M059J (cell line): ENCODE data around the gene ENO1. TPM values are rescaled to one million over a fixed set of nuclear protein-coding genes. Genes with fewer than 3 reads are reported as not detected.
"Not testable (repeated sequence)": the region's sequence is repeated elsewhere in the genome, so short reads cannot be mapped to it uniquely, and the experiment has no call there.

ENCODE experiments used
- DNase-seq: peaks from one replicate; pipeline ENCODE4 v3.0.0-alpha.2; 2012; ENCODE audit warnings: low read depth
- total RNA-seq: library from RNA; depleted of rRNA; stranded (reverse); fragments of >200 nt; shearing (Covaris generic); gene quantifications from 2 replicates; pipeline ENCODE4 v1.2.3, GENCODE V29; 2014

ENO1 gene
- total RNA-seq, 1 experiment from 2014 or later, result 3,852 TPM

GRCh38 chr1:8896775-8897174, 18.3 kb upstream of the ENO1 start:
- DNase-seq, result not testable (repeated sequence)

GRCh38 chr1:8892026-8892425, 13.5 kb upstream of the ENO1 start:
- no peak for DNase-seq

GRCh38 chr1:8891401-8891800, 12.9 kb upstream of the ENO1 start:
- DNase-seq, result no peak

- peak; percentile 98 for DNase-seq
These were observed 11.7 kb upstream of the ENO1 start for GRCh38 chr1:8889925-8890785.

GRCh38 chr1:8889103-8889846, 10.8 kb upstream of the ENO1 start:
- peak; percentile 62 for DNase-seq

- no peak for DNase-seq
These were observed 8.1 kb upstream of the ENO1 start for GRCh38 chr1:8886589-8886988.

- DNase-seq, result not testable (repeated sequence)
These were observed 7.6 kb upstream of the ENO1 start for GRCh38 chr1:8886031-8886524.

- not testable (repeated sequence) for DNase-seq
These were observed 5.6 kb upstream of the ENO1 start for GRCh38 chr1:8884105-8884504.

GRCh38 chr1:8883491-8883890, 5.0 kb upstream of the ENO1 start:
- no peak for DNase-seq

GRCh38 chr1:8879922-8880676, 1.6 kb upstream of the ENO1 start:
- peak; percentile 95 for DNase-seq

- no peak for DNase-seq
These were observed 1.0 kb upstream of the ENO1 start for GRCh38 chr1:8879464-8879921.

- peak; percentile 93 for DNase-seq
These were observed 395 bp upstream of the ENO1 start for GRCh38 chr1:8878698-8879463.

- DNase-seq, result no peak
These were observed 2.4 kb downstream of the ENO1 start for GRCh38 chr1:8876087-8876486.

GRCh38 chr1:8875216-8875861, 3.1 kb downstream of the ENO1 start:
- DNase-seq, result no peak

GRCh38 chr1:8874230-8875201, 4.0 kb downstream of the ENO1 start:
- DNase-seq, result peak; percentile 54

- DNase-seq, result peak; percentile 100
These were observed 4.8 kb downstream of the ENO1 start for GRCh38 chr1:8873506-8874229.

GRCh38 chr1:8873001-8873400, 5.5 kb downstream of the ENO1 start:
- no peak for DNase-seq

GRCh38 chr1:8871965-8872399, 6.5 kb downstream of the ENO1 start:
- DNase-seq, result no peak

- no peak for DNase-seq
These were observed 6.9 kb downstream of the ENO1 start for GRCh38 chr1:8871539-8871935.
